Breast epithelium (tissue), 4 donors: Measurements from ENCODE around the gene MEAK7. TPM values are rescaled to one million over a fixed set of nuclear protein-coding genes. Genes with fewer than 3 reads are reported as not detected.

ENCODE experiments used
- DNase-seq, 2 donors: peaks; one replicate each; pipeline ENCODE4 v3.0.0-alpha.2; 2019; ENCODE audit warnings: low spot score in 2 of 2
- H3K27ac ChIP-seq, 2 donors: fragments of 200-600 bp; sonication (generic) in 1 of 2; one replicate each; pipeline ENCODE4 v1.5.1; 2016 to 2019; ENCODE audit warnings: mild to moderate bottlenecking in 1 of 2
- H3K27me3 ChIP-seq, 2 donors: fragments of 200-600 bp; sonication (generic) in 1 of 2; one replicate each; pipeline versions ENCODE4 v1.5.1 to v1.6.0; 2017 to 2019; ENCODE audit warnings: control low read depth in 1 of 2, mild to moderate bottlenecking in 1 of 2
- H3K36me3 ChIP-seq: fragments of 200-600 bp; one replicate; pipeline ENCODE4 v1.5.1; 2019
- H3K4me1 ChIP-seq, 2 donors: fragments of 200-600 bp; sonication (generic); one replicate each; pipeline ENCODE4 v1.5.1; 2016 to 2019; ENCODE audit warnings: control low read depth in 1 of 2
- H3K4me3 ChIP-seq, 3 donors: fragments of 200-600 bp; sonication (generic); 1 replicate in 2 of 3; 2 replicates in 1 of 3; pipeline ENCODE4 v1.5.1; 2016 to 2019; ENCODE audit warnings: mild to moderate bottlenecking in 3 of 3, moderate library complexity in 2 of 3
- H3K9me3 ChIP-seq, 2 donors: fragments of 200-600 bp; sonication (generic) in 1 of 2; one replicate each; pipeline ENCODE4 v1.5.1; 2016 to 2019; ENCODE audit warnings: control low read depth in 1 of 2
- CTCF ChIP-seq, 3 donors: fragments of 450-650 bp; IDR thresholded peaks; one replicate each; pipeline ENCODE4 v1.5.1; 2016 to 2017; ENCODE audit warnings: antibody characterized with exemption in 3 of 3, mild to moderate bottlenecking in 3 of 3, moderate library complexity in 3 of 3
- POLR2A ChIP-seq: fragments of 450-650 bp; IDR thresholded peaks from one replicate; pipeline ENCODE4 v1.6.1; 2016; ENCODE audit warnings: antibody characterized with exemption, mild to moderate bottlenecking, moderate library complexity
- POLR2AphosphoS5 ChIP-seq, 3 donors: sonication (generic); formaldehyde crosslinking; IDR thresholded peaks; one replicate each; pipeline ENCODE4 v1.6.1; 2017; ENCODE audit warnings: antibody characterized with exemption in 3 of 3
- intact Hi-C: fragments of 100-400 bp; cut with DNase I; formaldehyde crosslinking; loops from one replicate; pipeline ENCODE4 v1.15.1; 2023; ENCODE audit warnings: low total_unique reads
- total RNA-seq, 3 donors: library from RNA; depleted of rRNA; stranded (reverse); fragments of >200 nt; gene quantifications; one replicate each; pipeline ENCODE4 v1.1.0, GENCODE V29; 2016

The MEAK7 gene
- total RNA-seq, 3 donors from 2014 or later = 8.8 to 38.1 (median 17.4) TPM

- no peak for TF ChIP-seq POLR2A
- no peak for TF ChIP-seq CTCF (IDR thresholded peaks at IDR 0.05)
- no peak for TF ChIP-seq POLR2AphosphoS5 (IDR thresholded peaks at IDR 0.05)
- intact Hi-C loops = loop anchor here (10.0 kb wide), 1 partner anchor 437 kb away; no protein-coding TSS in a partner anchor
- H3K27ac ChIP-seq = no peak overlapping the region
- H3K36me3 ChIP-seq = no peaks in the 10 kb centered on the region
- no peaks in the 10 kb centered on the region for H3K4me1 ChIP-seq
- DNase-seq = no peak
- no peaks in the 10 kb centered on the region for H3K27me3 ChIP-seq
- no peak overlapping the region for H3K4me3 ChIP-seq
- H3K9me3 ChIP-seq = no peaks in the 10 kb centered on the region
These were observed 6.2 kb downstream of the MEAK7 start for GRCh38 chr16:84498223-84498610.

GRCh38 chr16:84497418-84498222 lies 6.8 kb downstream of the MEAK7 start:
- Histone ChIP-seq H3K4me1 (no peaks in the 10 kb centered on the region), H3K9me3 (no peaks in the 10 kb centered on the region), H3K4me3 (no peak overlapping the region), H3K36me3 (no peaks in the 10 kb centered on the region), H3K27ac (no peak overlapping the region), H3K27me3 (no peaks in the 10 kb centered on the region)
- TF ChIP-seq CTCF (IDR thresholded peaks at IDR 0.05) (no peak), POLR2A (no peak), POLR2AphosphoS5 (IDR thresholded peaks at IDR 0.05) (no peak)
- intact Hi-C loops = loop anchor here (10.0 kb wide), 1 partner anchor 437 kb away; no protein-coding TSS in a partner anchor
- DNase-seq = no peak

- no peaks in the 10 kb centered on the region for H3K36me3 ChIP-seq
- no peak overlapping the region for H3K27ac ChIP-seq
- H3K9me3 ChIP-seq = no peaks in the 10 kb centered on the region
- intact Hi-C loops = loop anchor here (10.0 kb wide), 1 partner anchor 438 kb away; no protein-coding TSS in a partner anchor
- no peaks in the 10 kb centered on the region for H3K27me3 ChIP-seq
- no peak for DNase-seq
- H3K4me3 ChIP-seq = no peak overlapping the region
- H3K4me1 ChIP-seq = no peaks in the 10 kb centered on the region
- TF ChIP-seq POLR2A = no peak
- TF ChIP-seq POLR2AphosphoS5 (IDR thresholded peaks at IDR 0.05) = no peak
- no peak for TF ChIP-seq CTCF (IDR thresholded peaks at IDR 0.05)
These were observed 7.5 kb downstream of the MEAK7 start for GRCh38 chr16:84496991-84497390.

GRCh38 chr16:84495506-84495905 lies 9.0 kb downstream of the MEAK7 start:
- Histone ChIP-seq H3K4me3 (no peak overlapping the region), H3K27me3 (no peaks in the 10 kb centered on the region), H3K27ac (no peak overlapping the region), H3K9me3 (no peaks in the 10 kb centered on the region), H3K36me3 (no peaks in the 10 kb centered on the region), H3K4me1 (no peaks in the 10 kb centered on the region)
- DNase-seq = peak in 1 of 2 donors; percentile 17
- intact Hi-C loops = loop anchor here (10.0 kb wide), 1 partner anchor 439 kb away; no protein-coding TSS in a partner anchor
- TF ChIP-seq POLR2A (no peak), CTCF (IDR thresholded peaks at IDR 0.05) (no peak), POLR2AphosphoS5 (IDR thresholded peaks at IDR 0.05) (no peak)

- DNase-seq = peak in 1 of 2 donors; percentile 36
- Histone ChIP-seq H3K27me3 (no peaks in the 10 kb centered on the region), H3K9me3 (no peaks in the 10 kb centered on the region), H3K36me3 (no peaks in the 10 kb centered on the region), H3K27ac (no peak overlapping the region), H3K4me1 (no peaks in the 10 kb centered on the region), H3K4me3 (no peak overlapping the region)
- TF ChIP-seq POLR2A (no peak), POLR2AphosphoS5 (IDR thresholded peaks at IDR 0.05) (no peak), CTCF (IDR thresholded peaks at IDR 0.05) (no peak)
- intact Hi-C loops = loop anchor here (10.0 kb wide), 1 partner anchor 214 kb away; no protein-coding TSS in a partner anchor
These were observed 15.3 kb downstream of the MEAK7 start for GRCh38 chr16:84489131-84489530.
